Measurements from ENCODE around the gene USP48. TPM values are rescaled to one million over a fixed set of nuclear protein-coding genes. Genes with fewer than 3 reads are reported as not detected.

USP48 gene
- total RNA-seq, 1 donor from 2014 or later = 88.7 TPM

DNA sequence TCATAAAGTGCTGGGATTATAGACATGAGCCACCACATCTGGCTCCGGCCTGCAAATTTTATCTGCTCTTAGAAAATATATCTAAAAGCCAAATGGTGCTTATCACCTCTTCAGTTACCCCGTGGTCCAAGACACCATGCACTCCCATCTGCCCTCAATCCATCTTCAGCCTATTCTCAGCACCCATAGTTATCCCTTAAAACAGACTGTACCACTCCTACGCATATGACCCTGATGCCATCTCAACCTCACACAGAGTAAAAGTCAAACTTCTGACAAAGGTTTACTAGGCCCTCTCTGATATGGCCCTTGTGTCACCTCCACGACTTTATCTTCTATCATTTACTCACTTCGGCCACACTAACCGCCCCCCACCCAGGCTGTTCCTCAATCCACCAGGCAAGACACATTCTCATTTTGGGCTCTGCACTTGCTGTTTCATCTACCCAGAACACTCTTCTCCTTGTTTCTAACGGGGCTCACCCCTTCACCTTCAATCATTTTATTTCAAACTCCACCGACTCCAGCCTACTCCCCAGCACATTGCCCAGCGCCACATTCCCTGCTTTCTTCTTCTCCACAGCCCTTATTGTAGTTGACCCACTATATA, 33.0 kb downstream of the USP48 start:
- Mint-ChIP-seq H3K27me3 (ENCODE audit: insufficient read depth) (no peaks in the 10 kb centered on the region), H3K9me3 (no peaks in the 10 kb centered on the region), H3K36me3 (ENCODE audit: low read depth) (peaks cover 35% of the 10 kb centered on the region), H3K4me3 (no peak overlapping the region), H3K27ac (peak overlapping the region; percentile 21), H3K4me1 (ENCODE audit: low read depth) (peaks cover 5% of the 10 kb centered on the region)
- intact Hi-C loops (cut with micrococcal nuclease) = no loop called here
- DNase-seq (ENCODE audit: low spot score) = no peak

DNA sequence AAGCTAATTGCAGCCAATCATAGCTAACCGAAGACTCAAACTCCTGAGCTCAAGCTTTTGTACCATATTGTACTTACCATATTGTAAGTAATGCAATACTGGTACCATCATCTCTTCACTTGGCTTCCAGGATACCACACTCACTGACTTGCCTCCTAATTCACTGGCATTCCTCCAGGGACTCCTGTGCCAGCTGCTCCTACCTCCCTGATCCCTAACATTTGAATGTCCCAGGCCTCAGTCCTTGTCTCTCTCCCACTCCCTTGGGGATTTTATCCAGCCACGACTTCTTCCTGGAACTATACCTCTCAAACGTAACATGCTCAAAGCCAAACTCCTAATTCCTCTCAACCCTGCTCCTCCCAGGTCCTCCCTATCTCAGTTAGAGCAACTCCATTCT, 33.8 kb downstream of the USP48 start:
- no peaks in the 10 kb centered on the region for H3K27me3 Mint-ChIP-seq (ENCODE audit: insufficient read depth)
- peak overlapping the region; percentile 18 for H3K27ac Mint-ChIP-seq
- no peak overlapping the region for H3K4me3 Mint-ChIP-seq
- intact Hi-C loops (cut with micrococcal nuclease) = no loop called here
- H3K4me1 Mint-ChIP-seq (ENCODE audit: low read depth) = peaks cover 5% of the 10 kb centered on the region
- peaks cover 29% of the 10 kb centered on the region for H3K36me3 Mint-ChIP-seq (ENCODE audit: low read depth)
- no peaks in the 10 kb centered on the region for H3K9me3 Mint-ChIP-seq
- no peak for DNase-seq (ENCODE audit: low spot score)

DNA sequence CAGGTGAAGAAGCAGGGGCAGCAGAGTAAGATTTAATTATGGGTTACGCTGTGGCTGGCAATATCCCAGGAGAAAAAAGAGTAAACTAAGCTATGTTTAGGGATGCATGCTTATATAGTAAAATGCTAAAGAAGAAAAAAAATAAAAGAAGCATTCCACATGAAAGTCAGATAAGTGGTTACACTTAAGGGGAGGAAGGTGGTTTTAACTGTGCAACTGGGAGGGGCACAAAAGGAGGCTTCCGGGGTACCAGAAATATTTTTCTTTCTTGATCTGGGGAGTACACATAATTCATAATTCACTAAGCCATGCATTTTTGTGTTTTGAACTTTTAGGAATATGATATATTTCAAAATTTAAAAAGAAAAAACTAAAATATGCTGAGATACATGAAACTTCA, 39.5 kb downstream of the USP48 start:
- no peaks in the 10 kb centered on the region for H3K27me3 Mint-ChIP-seq (ENCODE audit: insufficient read depth)
- peaks cover 17% of the 10 kb centered on the region for H3K36me3 Mint-ChIP-seq (ENCODE audit: low read depth)
- intact Hi-C loops (cut with micrococcal nuclease) = no loop called here
- H3K4me3 Mint-ChIP-seq = no peak overlapping the region
- no peak for DNase-seq (ENCODE audit: low spot score)
- H3K27ac Mint-ChIP-seq = no peak overlapping the region
- H3K9me3 Mint-ChIP-seq = no peaks in the 10 kb centered on the region
- H3K4me1 Mint-ChIP-seq (ENCODE audit: low read depth) = peaks cover 25% of the 10 kb centered on the region

DNA sequence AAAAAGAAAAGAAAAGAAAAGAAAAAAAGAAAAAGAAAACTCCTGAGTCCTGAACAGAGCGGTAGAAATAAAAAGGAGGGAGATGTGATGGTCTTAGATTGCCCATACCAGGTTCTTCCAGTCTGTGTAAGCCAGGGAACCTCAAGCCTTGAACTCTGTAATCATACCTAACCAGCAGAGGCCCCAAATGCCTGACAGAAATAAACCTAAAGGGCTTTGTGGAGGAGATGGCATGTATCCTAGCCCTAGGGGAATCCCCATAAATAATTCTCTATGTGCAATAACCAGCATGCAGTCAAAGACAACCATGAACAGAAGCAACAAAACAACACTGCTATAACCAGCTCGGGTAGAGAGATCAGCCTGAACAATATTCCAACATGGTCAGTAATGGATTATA, 40.4 kb downstream of the USP48 start:
- no peak for DNase-seq (ENCODE audit: low spot score)
- Mint-ChIP-seq H3K4me1 (ENCODE audit: low read depth) (peaks cover 25% of the 10 kb centered on the region), H3K4me3 (no peak overlapping the region), H3K27ac (no peak overlapping the region), H3K36me3 (ENCODE audit: low read depth) (peaks cover 17% of the 10 kb centered on the region), H3K9me3 (no peaks in the 10 kb centered on the region), H3K27me3 (ENCODE audit: insufficient read depth) (no peaks in the 10 kb centered on the region)
- intact Hi-C loops (cut with micrococcal nuclease) = no loop called here

DNA sequence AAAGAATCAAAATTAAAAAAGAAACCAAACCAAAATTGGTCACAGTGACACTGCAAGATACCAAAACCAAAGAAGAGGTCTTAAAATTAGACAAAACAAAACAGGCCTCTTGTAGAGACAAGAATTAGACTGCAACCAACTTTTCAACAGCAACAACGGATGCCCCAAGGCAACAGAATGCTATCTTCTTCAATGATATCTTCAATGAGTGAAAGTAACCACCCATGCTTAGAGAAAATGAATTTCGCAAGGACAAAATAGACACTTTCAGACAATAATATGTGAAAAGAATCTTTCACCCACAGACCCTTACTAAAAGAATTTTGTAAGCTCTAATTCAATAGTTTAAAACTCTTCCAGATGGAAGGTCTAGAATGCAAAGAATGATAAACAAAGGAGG, 41.7 kb downstream of the USP48 start:
- Mint-ChIP-seq H3K4me1 (ENCODE audit: low read depth) (peaks cover 25% of the 10 kb centered on the region), H3K9me3 (no peaks in the 10 kb centered on the region), H3K4me3 (no peak overlapping the region)

DNA sequence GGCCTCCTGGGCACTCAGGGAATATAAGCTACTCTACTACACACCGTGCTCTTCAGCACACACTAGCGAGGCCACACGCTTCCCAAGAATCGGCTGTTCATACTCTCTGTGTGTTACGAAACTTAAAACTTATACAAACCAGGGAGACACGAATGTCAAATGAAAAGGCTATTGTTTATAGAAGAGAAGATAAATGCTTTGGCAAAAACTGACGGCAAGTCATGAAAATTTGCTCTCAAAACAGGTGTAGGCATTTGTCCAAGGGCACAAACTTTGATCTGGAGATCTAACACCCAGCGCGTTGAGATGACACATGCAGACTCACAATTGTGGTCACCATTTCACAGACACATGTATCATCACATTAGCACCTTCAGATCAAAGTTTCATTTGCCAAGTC, 46.1 kb downstream of the USP48 start:
- intact Hi-C loops (cut with micrococcal nuclease) = no loop called here
- Mint-ChIP-seq H3K9me3 (no peaks in the 10 kb centered on the region), H3K4me1 (ENCODE audit: low read depth) (peaks cover 17% of the 10 kb centered on the region), H3K27me3 (ENCODE audit: insufficient read depth) (no peaks in the 10 kb centered on the region), H3K36me3 (ENCODE audit: low read depth) (peaks cover 31% of the 10 kb centered on the region), H3K4me3 (no peak overlapping the region), H3K27ac (peak overlapping the region; percentile 23)
- no peak for DNase-seq (ENCODE audit: low spot score)

More for the DNA sequence above, 41.7 kb downstream of the USP48 start:
- intact Hi-C loops (cut with micrococcal nuclease) = loop anchor here (2.0 kb wide), 1 partner anchor 42 kb away; the partner anchor contains the start of gene USP48
- no peak overlapping the region for H3K27ac Mint-ChIP-seq
- no peak for DNase-seq (ENCODE audit: low spot score)
- peaks cover 23% of the 10 kb centered on the region for H3K36me3 Mint-ChIP-seq (ENCODE audit: low read depth)
- no peaks in the 10 kb centered on the region for H3K27me3 Mint-ChIP-seq (ENCODE audit: insufficient read depth)

DNA sequence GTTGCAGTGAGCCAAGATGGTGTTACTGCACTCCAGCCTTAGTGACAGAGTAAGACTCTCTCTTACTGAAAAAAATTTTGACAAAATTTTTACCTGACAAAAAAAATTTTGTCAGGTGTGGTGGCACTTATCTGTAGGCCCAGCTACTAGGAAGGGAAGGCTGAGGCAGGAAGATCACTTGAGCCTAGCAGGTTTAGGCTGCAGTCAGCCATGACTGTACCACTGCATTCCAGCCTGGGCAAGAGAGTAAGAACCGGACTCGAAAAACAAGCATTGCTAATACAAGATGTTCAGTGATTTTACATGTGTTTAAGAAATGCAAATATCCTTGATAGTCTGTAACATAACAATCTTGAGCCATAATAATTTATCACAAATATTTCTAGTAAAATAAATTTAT, 46.9 kb downstream of the USP48 start:
- Mint-ChIP-seq H3K4me1 (ENCODE audit: low read depth) (peaks cover 14% of the 10 kb centered on the region), H3K27ac (no peak overlapping the region)
- intact Hi-C loops (cut with micrococcal nuclease) = no loop called here

DNA sequence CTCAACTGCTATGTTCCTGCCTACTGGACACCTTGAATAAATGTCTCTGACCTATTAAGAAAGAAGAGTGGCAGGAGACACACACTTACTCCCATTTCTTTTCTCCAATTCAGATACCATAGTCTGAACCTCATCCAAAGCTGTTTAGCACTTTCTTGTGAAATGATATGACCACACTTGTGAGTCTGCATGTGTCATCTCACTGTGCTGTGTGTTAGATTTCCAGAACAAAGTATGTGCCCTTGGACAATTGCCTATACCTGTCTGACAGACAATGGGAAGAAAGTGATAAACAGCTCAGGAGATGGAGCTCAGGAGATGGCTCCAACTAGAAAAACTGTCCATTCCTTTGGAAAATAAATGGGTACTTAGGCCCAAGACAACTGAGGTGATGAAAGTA, 48.4 kb downstream of the USP48 start:
- no peaks in the 10 kb centered on the region for H3K4me1 Mint-ChIP-seq (ENCODE audit: low read depth)
- no peak overlapping the region for H3K27ac Mint-ChIP-seq
- no peak for DNase-seq (ENCODE audit: low spot score)
- H3K4me3 Mint-ChIP-seq = no peak overlapping the region
- H3K9me3 Mint-ChIP-seq = no peaks in the 10 kb centered on the region
- intact Hi-C loops (cut with micrococcal nuclease) = no loop called here
- H3K27me3 Mint-ChIP-seq (ENCODE audit: insufficient read depth) = no peaks in the 10 kb centered on the region
- peaks cover 20% of the 10 kb centered on the region for H3K36me3 Mint-ChIP-seq (ENCODE audit: low read depth)

More for the DNA sequence above, 46.9 kb downstream of the USP48 start:
- no peaks in the 10 kb centered on the region for H3K27me3 Mint-ChIP-seq (ENCODE audit: insufficient read depth)
- no peak overlapping the region for H3K4me3 Mint-ChIP-seq
- no peak for DNase-seq (ENCODE audit: low spot score)
- H3K9me3 Mint-ChIP-seq = no peaks in the 10 kb centered on the region
- peaks cover 31% of the 10 kb centered on the region for H3K36me3 Mint-ChIP-seq (ENCODE audit: low read depth)

DNA sequence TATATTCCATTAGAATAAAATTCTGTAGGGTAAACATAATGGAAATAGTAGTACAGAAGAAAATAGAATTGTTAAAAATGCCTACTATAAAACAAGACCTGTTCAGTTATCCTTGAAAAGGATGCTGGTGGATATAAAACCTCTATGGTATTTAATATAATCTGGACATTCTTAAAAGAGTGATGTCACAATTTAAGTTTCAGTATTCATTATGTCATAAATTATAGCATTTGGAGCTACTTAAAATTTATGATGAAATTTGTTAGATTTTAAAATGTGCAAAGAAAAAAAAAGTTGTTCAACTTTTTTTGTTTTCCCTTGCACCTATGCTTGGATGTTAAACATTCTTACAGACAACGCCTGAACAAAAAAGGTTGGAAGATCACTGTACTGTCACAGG, 50.3 kb downstream of the USP48 start:
- Mint-ChIP-seq H3K36me3 (ENCODE audit: low read depth) (peaks cover 24% of the 10 kb centered on the region), H3K9me3 (no peaks in the 10 kb centered on the region)
- intact Hi-C loops (cut with micrococcal nuclease) = no loop called here

DNA sequence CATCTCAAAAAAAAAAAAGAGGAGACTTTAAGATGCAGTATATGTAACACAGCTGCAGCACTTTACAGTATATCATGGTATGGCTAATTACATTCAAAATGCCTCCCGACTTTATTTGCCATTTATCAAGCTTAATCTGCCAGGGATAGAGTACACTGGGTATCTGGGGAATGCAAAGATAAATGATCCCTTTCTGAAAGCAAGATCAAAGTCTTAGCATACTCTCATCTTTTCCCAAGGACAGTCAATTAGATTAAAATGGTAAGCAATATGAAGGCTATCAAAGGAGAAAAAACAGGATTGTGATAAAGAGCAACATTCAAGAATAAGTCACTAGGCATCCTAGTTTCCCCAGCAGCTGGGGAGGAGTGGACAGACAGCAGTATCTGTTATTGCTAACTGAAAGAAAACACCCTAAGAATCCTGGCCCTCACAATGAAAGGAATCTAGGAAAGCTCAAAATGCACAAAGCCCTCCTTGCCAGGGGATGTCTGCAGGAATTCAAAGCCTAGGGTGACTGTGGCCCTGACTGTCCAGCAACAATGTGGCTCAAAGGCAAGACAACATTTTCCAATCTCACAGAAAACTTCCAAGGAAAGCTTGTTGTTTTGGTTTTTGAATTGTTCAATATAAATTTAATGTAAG, 57.1 kb downstream of the USP48 start:
- Mint-ChIP-seq H3K36me3 (ENCODE audit: low read depth) (peaks cover 38% of the 10 kb centered on the region), H3K9me3 (no peaks in the 10 kb centered on the region), H3K27ac (no peak overlapping the region), H3K27me3 (ENCODE audit: insufficient read depth) (no peaks in the 10 kb centered on the region), H3K4me3 (no peak overlapping the region), H3K4me1 (ENCODE audit: low read depth) (peaks cover 7% of the 10 kb centered on the region)
- intact Hi-C loops (cut with micrococcal nuclease) = no loop called here
- DNase-seq (ENCODE audit: low spot score) = no peak

More for the DNA sequence above, 50.3 kb downstream of the USP48 start:
- H3K4me3 Mint-ChIP-seq = no peak overlapping the region
- H3K4me1 Mint-ChIP-seq (ENCODE audit: low read depth) = no peaks in the 10 kb centered on the region
- no peak for DNase-seq (ENCODE audit: low spot score)
- no peak overlapping the region for H3K27ac Mint-ChIP-seq
- H3K27me3 Mint-ChIP-seq (ENCODE audit: insufficient read depth) = no peaks in the 10 kb centered on the region

DNA sequence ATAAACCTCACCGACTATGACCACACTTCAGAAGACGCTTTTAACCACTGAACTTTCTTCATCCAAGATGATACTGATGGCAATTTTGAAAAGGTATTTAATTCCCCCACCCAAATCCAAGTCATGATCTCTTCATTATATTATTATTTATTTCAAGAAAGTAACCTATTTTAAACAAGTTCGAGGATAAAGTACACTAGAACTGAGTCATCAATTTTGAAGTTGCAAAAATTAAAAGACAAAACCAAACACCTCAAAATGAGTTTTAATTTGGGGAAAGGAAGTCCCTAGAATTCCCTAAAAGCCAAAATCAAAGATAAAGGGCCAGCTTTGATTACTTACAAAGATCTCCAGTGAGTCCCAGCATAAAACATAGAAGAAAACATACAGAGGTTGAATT, 58.4 kb downstream of the USP48 start:
- intact Hi-C loops (cut with micrococcal nuclease) = no loop called here
- no peaks in the 10 kb centered on the region for H3K27me3 Mint-ChIP-seq (ENCODE audit: insufficient read depth)
- H3K36me3 Mint-ChIP-seq (ENCODE audit: low read depth) = peaks cover 39% of the 10 kb centered on the region
- H3K4me3 Mint-ChIP-seq = no peak overlapping the region
- H3K9me3 Mint-ChIP-seq = no peaks in the 10 kb centered on the region
- no peak overlapping the region for H3K27ac Mint-ChIP-seq
- peaks cover 7% of the 10 kb centered on the region for H3K4me1 Mint-ChIP-seq (ENCODE audit: low read depth)
- no peak for DNase-seq (ENCODE audit: low spot score)

DNA sequence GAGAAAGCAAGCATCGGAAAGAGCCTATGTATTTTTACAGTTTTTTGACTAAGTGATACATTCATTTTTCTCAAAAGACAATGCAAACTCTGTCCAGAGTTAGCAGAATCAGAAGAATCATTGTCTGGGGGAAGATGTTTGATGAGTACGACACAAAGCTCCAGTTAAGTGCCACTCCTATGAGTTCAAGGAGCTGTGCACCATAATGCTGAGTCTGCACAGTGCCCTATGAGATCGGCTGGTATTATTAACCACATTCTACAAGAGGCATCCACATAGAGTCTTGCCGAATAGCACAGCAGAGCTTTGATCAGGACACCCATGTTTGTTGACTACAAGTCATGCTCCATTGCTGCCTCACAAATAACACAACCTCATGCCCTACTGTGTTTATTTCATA, 58.9 kb downstream of the USP48 start:
- Mint-ChIP-seq H3K27ac (no peak overlapping the region), H3K9me3 (no peaks in the 10 kb centered on the region), H3K27me3 (ENCODE audit: insufficient read depth) (no peaks in the 10 kb centered on the region), H3K4me1 (ENCODE audit: low read depth) (peaks cover 7% of the 10 kb centered on the region), H3K36me3 (ENCODE audit: low read depth) (peaks cover 39% of the 10 kb centered on the region), H3K4me3 (no peak overlapping the region)
- intact Hi-C loops (cut with micrococcal nuclease) = no loop called here
- no peak for DNase-seq (ENCODE audit: low spot score)

DNA sequence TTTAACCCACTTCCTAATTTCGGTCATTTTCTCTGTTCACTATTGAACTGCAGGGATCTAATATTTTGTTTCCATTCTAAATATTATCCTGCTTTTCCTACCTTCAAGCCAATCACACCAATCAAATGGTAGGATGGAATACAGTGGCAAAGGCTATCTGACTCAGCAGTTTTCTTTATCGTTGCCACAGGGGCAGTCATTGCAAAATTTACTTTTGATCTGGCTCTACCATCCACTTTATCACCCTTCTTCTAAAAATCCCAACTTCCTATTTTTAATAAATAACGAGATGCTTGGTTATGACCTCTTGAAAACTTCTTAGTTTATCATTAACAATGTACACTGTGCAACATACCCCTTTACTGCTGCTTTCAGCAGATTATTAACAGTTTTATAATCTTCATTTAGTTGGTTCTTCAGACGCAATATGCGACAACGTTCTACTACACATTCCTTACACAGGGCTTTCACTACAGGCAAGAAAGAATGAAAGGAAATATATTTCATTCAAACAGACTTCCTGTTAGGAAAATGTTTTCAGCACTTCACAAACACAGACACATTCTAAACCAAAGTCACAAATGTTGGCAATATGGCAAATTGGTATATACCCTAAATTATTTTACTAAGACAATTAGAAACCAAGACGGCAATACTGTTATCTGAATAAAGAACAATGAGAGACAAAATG, 61.5 kb downstream of the USP48 start:
- no peaks in the 10 kb centered on the region for H3K27me3 Mint-ChIP-seq (ENCODE audit: insufficient read depth)
- no peak for DNase-seq (ENCODE audit: low spot score)
- intact Hi-C loops (cut with micrococcal nuclease) = no loop called here
- H3K27ac Mint-ChIP-seq = peak overlapping the region; percentile 2
- H3K9me3 Mint-ChIP-seq = no peaks in the 10 kb centered on the region
- peaks cover 7% of the 10 kb centered on the region for H3K4me1 Mint-ChIP-seq (ENCODE audit: low read depth)
- H3K4me3 Mint-ChIP-seq = no peak overlapping the region
- H3K36me3 Mint-ChIP-seq (ENCODE audit: low read depth) = peaks cover 38% of the 10 kb centered on the region
